NOMO-1 treated with DMSO at 0.1 percent for 48 hours (cell line): ENCODE measurements around the gene FCSK.
"Not testable (repeated sequence)": the region's sequence is repeated elsewhere in the genome, so short reads cannot be mapped to it uniquely, and the experiment has no call there.

ENCODE experiments used
- DNase-seq: peaks from one replicate; lab custom pipeline; 2025; ENCODE audit not compliant: unreplicated experiment; lab: John Stamatoyannopoulos, UW

FCSK gene

GRCh38 chr16:70522216-70523075 lies 68.1 kb downstream of the FCSK start:
- peak; percentile 61 for DNase-seq

GRCh38 chr16:70523076-70523742 lies 68.8 kb downstream of the FCSK start, which contains the start of gene COG4:
Gene COG4 (minus strand): TSS chr16:70523554. CDS start chr16:70523543, 11 bp downstream.
- peak; percentile 85 for DNase-seq

GRCh38 chr16:70523743-70524398 lies 69.5 kb downstream of the FCSK start, which contains the start of gene SF3B3:
Gene SF3B3 (plus strand): TSS chr16:70523816. CDS start chr16:70526657, 2,841 bp downstream.
- DNase-seq = peak; percentile 78

- DNase-seq = not testable (repeated sequence)
Observed at GRCh38 chr16:70524399-70524825, 70.0 kb downstream of the FCSK start.

- no peak for DNase-seq
Observed at GRCh38 chr16:70526403-70526802, 72.0 kb downstream of the FCSK start.

GRCh38 chr16:70527315-70527996 lies 73.1 kb downstream of the FCSK start:
- DNase-seq = no peak

GRCh38 chr16:70529051-70529777 lies 74.8 kb downstream of the FCSK start:
- DNase-seq = peak; percentile 36
